Hepatocyte (in vitro differentiated cells): ENCODE results near the gene GABRQ. TPM values are rescaled to one million over a fixed set of nuclear protein-coding genes. Genes with fewer than 3 reads are reported as not detected.
"Not testable (repeated sequence)": the region's sequence is repeated elsewhere in the genome, so short reads cannot be mapped to it uniquely, and the experiment has no call there.

Experiments used
- DNase-seq: peaks from one replicate; pipeline ENCODE4 v3.0.0-alpha.2; 2016; ENCODE audit warnings: low spot score
- H2AFZ ChIP-seq: fragments of 200-600 bp; sonication (generic); 2 replicates; pipeline ENCODE4 v1.6.0; 2016; ENCODE audit warnings: antibody characterized with exemption, mild to moderate bottlenecking
- H3K27ac ChIP-seq: fragments of 200-600 bp; sonication (generic); 2 replicates; pipeline ENCODE4 v1.5.1; 2016; ENCODE audit warnings: mild to moderate bottlenecking
- H3K27me3 ChIP-seq: fragments of 200-600 bp; sonication (generic); 2 replicates; pipeline ENCODE4 v1.6.1; 2016
- H3K36me3 ChIP-seq: fragments of 200-600 bp; sonication (generic); replicated peaks from 2 replicates; pipeline ENCODE4 v1.5.1; 2016; ENCODE audit warnings: low read depth; ENCODE audit not compliant: insufficient read depth
- H3K4me1 ChIP-seq: fragments of 200-600 bp; sonication (generic); 2 replicates; pipeline ENCODE4 v1.5.1; 2016; ENCODE audit warnings: mild to moderate bottlenecking, moderate library complexity; ENCODE audit not compliant: insufficient read depth
- H3K4me2 ChIP-seq: fragments of 200-600 bp; sonication (generic); 2 replicates; pipeline ENCODE4 v1.6.0; 2016
- H3K4me3 ChIP-seq: fragments of 200-600 bp; sonication (generic); 2 replicates; pipeline ENCODE4 v1.5.1; 2016; ENCODE audit warnings: mild to moderate bottlenecking
- H3K79me2 ChIP-seq: fragments of 200-600 bp; sonication (generic); 2 replicates; pipeline ENCODE4 v1.6.0; 2017; ENCODE audit warnings: mild to moderate bottlenecking
- H3K9me2 ChIP-seq: fragments of 200-600 bp; sonication (generic); replicated peaks from 2 replicates; pipeline ENCODE4 v1.6.0; 2017; ENCODE audit warnings: mild to moderate bottlenecking; ENCODE audit not compliant: insufficient read depth
- H3K9me3 ChIP-seq: fragments of 200-600 bp; sonication (generic); 2 replicates; pipeline ENCODE4 v1.5.1; 2016; ENCODE audit warnings: low read depth, mild to moderate bottlenecking
- H4K20me1 ChIP-seq: fragments of 200-600 bp; sonication (generic); 2 replicates; pipeline ENCODE4 v1.6.0; 2016; ENCODE audit warnings: mild to moderate bottlenecking; ENCODE audit not compliant: insufficient read depth, poor library complexity, severe bottlenecking
- WGBS: methylation state at CpG from one replicate; pipeline ENCODE4 v1.1.6; 2016; ENCODE audit warnings: low lambda C conversion rate; ENCODE audit errors: missing lambda C conversion rate; 5-methylcytosine and 5-hydroxymethylcytosine counted together
- polyA plus RNA-seq: library from polyadenylated mRNA; unstranded; fragments of >200 nt; fragmentation: Nextera tagmentation; extraction: Ambion mirVana; gene quantifications from 2 replicates; pipeline ENCODE4 v1.2.1, GENCODE V29; 2016
- total RNA-seq: library from RNA; depleted of rRNA; stranded (reverse); fragments of >200 nt; gene quantifications from 2 replicates; pipeline ENCODE4 v1.2.3, GENCODE V29; 2014

The GABRQ gene
- total and polyA plus RNA-seq, 2 experiments from 2014 or later = 0.60 TPM; not detected in 1

- H3K27ac ChIP-seq, H3K36me3 ChIP-seq, H3K9me2 ChIP-seq, H3K79me2 ChIP-seq, H3K27me3 ChIP-seq, H4K20me1 ChIP-seq, H3K4me1 ChIP-seq, H3K4me2 ChIP-seq, H3K9me3 ChIP-seq, H3K4me3 ChIP-seq, H2AFZ ChIP-seq: not testable (repeated sequence)
- 82% methylated on average over 4 of the region's 5 CpGs for WGBS
- peak; percentile 0 for DNase-seq
Measured at GRCh38 chrX:152700390-152700789, 62.7 kb downstream of the GABRQ start.

- not testable (repeated sequence) for H3K9me3 ChIP-seq, H3K4me3 ChIP-seq, H3K9me2 ChIP-seq, H3K36me3 ChIP-seq, H2AFZ ChIP-seq, H4K20me1 ChIP-seq, H3K4me2 ChIP-seq, H3K4me1 ChIP-seq, H3K27me3 ChIP-seq, DNase-seq, H3K79me2 ChIP-seq, H3K27ac ChIP-seq
- WGBS = 89% methylated on average over 5 of the region's 7 CpGs
Measured at GRCh38 chrX:152706500-152706899, 68.8 kb downstream of the GABRQ start.

Other genes with a start within 250 kb of the GABRQ start
- 0.47 and 0.84 TPM in 2 replicates for gene GABRA3, start 186.6 kb upstream of the GABRQ start, total RNA-seq
- 0.47 TPM in 1 of 2 replicates, not detected in the other for gene GABRA3, start 186.6 kb upstream of the GABRQ start, polyA plus RNA-seq
- gene MAGEA3, start 60.9 kb downstream of the GABRQ start, total RNA-seq = not detected in 2 replicates
- gene MAGEA3, start 60.9 kb downstream of the GABRQ start, polyA plus RNA-seq = not detected in 2 replicates
- not detected in 2 replicates for gene CSAG2, start 71.4 kb downstream of the GABRQ start, total RNA-seq
- 0.33 and 0.64 TPM in 2 replicates for gene CSAG2, start 71.4 kb downstream of the GABRQ start, polyA plus RNA-seq
- not detected in 2 replicates for gene MAGEA2B, start 76.7 kb downstream of the GABRQ start, total RNA-seq
- gene MAGEA2B, start 76.7 kb downstream of the GABRQ start, polyA plus RNA-seq = 0.86 TPM in 1 of 2 replicates, not detected in the other
- gene CSAG1, start 95.8 kb downstream of the GABRQ start, total RNA-seq = not detected in 2 replicates
- not detected in 2 replicates for gene CSAG1, start 95.8 kb downstream of the GABRQ start, polyA plus RNA-seq
- gene MAGEA12, start 95.9 kb downstream of the GABRQ start, total RNA-seq = not detected in 2 replicates
- not detected in 2 replicates for gene MAGEA12, start 95.9 kb downstream of the GABRQ start, polyA plus RNA-seq
- 0.28 and 0.93 TPM in 2 replicates for gene MAGEA2, start 115.9 kb downstream of the GABRQ start, total RNA-seq
- gene MAGEA2, start 115.9 kb downstream of the GABRQ start, polyA plus RNA-seq = 0.24 and 0.39 TPM in 2 replicates
- gene CSAG3, start 121.3 kb downstream of the GABRQ start, total RNA-seq = not detected in 2 replicates
- 0.33 TPM in 1 of 2 replicates, not detected in the other for gene CSAG3, start 121.3 kb downstream of the GABRQ start, polyA plus RNA-seq
- gene MAGEA6, start 131.8 kb downstream of the GABRQ start, total RNA-seq = not detected in 2 replicates
- 0.45 TPM in 1 of 2 replicates, not detected in the other for gene MAGEA6, start 131.8 kb downstream of the GABRQ start, polyA plus RNA-seq
- 43.7 and 44.8 TPM in 2 replicates for gene CETN2, start 192.9 kb downstream of the GABRQ start, total RNA-seq
- gene CETN2, start 192.9 kb downstream of the GABRQ start, polyA plus RNA-seq = 45.5 and 46.0 TPM in 2 replicates
- 46.2 and 56.7 TPM in 2 replicates for gene NSDHL, start 193.2 kb downstream of the GABRQ start, total RNA-seq
- 47.8 and 62.9 TPM in 2 replicates for gene NSDHL, start 193.2 kb downstream of the GABRQ start, polyA plus RNA-seq